H1 (cell line): ENCODE measurements around the gene PPP1R9A. TPM values are rescaled to one million over a fixed set of nuclear protein-coding genes. Genes with fewer than 3 reads are reported as not detected.

Experiments
- CEBPB ChIP-seq: IDR thresholded peaks from 2 replicates; pipeline ENCODE4 v1.6.1; 2012; ENCODE audit warnings: low read depth, low read length
- EGR1 ChIP-seq: IDR thresholded peaks from 2 replicates; pipeline ENCODE4 v1.6.1; 2011; ENCODE audit warnings: low read depth, low read length, borderline replicate concordance
- RXRA ChIP-seq: IDR thresholded peaks from 2 replicates; pipeline ENCODE4 v1.6.1; 2011; ENCODE audit warnings: low read depth, mild to moderate bottlenecking, low read length, moderate library complexity; ENCODE audit not compliant: insufficient read depth
- SIX5 ChIP-seq: IDR thresholded peaks from 2 replicates; pipeline ENCODE4 v1.6.1; 2011; ENCODE audit warnings: mild to moderate bottlenecking, low read depth, low read length
- polyA plus RNA-seq, 7 experiments: library from polyadenylated mRNA; depleted of rRNA in 3 of 7; stranded (reverse) in 5 of 7; unstranded in 2 of 7; fragments of >200 nt in 5 of 7; fragments of 200-250 nt in 2 of 7; gene quantifications; 1 replicate in 5 of 7; 2 replicates in 1 of 7; 4 replicates in 1 of 7; pipeline versions ENCODE4 v1.2.1 to v1.2.3, GENCODE V29; 2011 to 2013; ENCODE audit warnings: missing spikeins in 2 of 7, mixed read lengths in 2 of 7
- total RNA-seq: library from RNA; stranded (reverse); fragmentation: NEBNext Ultra II Directional; extraction: Animal tissue kit (Norgen Biotek cat#: 25700); gene quantifications from 2 replicates; pipeline ENCODE4 v1.2.1, GENCODE V29; 2021
- TF ChIP-seq, protein P1 (sequence below): fragments of 300-600 bp; sonication (generic); IDR thresholded peaks from 2 replicates; pipeline ENCODE4 v1.7.1; 2012; ENCODE audit warnings: low read length, moderate library complexity, mild to moderate bottlenecking, inconsistent platforms; ENCODE audit not compliant: insufficient replicate concordance
- TF ChIP-seq, protein P2 (sequence below): IDR thresholded peaks from 2 replicates; pipeline ENCODE4 v1.6.1; 2012; ENCODE audit warnings: inconsistent platforms

The PPP1R9A gene
- total and polyA plus RNA-seq, 2 of the 8 experiments (the other 6 are each of a cell fraction or from before 2014, with no cell fraction given), result 3.0 to 20.3 TPM

DNA sequence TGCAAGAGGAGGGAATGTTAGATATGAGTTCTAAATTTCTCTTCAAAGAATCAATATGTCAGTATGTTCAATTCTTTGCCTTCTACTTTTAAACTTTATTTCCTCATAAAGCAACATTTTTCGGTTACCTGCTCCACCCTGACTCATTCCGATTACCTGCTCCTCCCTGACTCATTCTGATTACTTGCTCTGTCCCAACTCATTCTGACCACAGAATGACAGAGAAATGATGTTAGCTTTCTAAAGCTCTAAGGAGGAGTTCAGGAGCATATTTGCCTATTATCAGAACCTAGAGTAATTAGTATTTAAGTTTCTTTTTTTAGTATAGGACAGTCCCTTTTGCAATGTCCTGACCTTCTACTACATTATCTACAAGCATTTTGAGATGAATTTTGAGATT lies 24.5 kb upstream of the PPP1R9A start (continued):
- TF ChIP-seq, protein P1, sequence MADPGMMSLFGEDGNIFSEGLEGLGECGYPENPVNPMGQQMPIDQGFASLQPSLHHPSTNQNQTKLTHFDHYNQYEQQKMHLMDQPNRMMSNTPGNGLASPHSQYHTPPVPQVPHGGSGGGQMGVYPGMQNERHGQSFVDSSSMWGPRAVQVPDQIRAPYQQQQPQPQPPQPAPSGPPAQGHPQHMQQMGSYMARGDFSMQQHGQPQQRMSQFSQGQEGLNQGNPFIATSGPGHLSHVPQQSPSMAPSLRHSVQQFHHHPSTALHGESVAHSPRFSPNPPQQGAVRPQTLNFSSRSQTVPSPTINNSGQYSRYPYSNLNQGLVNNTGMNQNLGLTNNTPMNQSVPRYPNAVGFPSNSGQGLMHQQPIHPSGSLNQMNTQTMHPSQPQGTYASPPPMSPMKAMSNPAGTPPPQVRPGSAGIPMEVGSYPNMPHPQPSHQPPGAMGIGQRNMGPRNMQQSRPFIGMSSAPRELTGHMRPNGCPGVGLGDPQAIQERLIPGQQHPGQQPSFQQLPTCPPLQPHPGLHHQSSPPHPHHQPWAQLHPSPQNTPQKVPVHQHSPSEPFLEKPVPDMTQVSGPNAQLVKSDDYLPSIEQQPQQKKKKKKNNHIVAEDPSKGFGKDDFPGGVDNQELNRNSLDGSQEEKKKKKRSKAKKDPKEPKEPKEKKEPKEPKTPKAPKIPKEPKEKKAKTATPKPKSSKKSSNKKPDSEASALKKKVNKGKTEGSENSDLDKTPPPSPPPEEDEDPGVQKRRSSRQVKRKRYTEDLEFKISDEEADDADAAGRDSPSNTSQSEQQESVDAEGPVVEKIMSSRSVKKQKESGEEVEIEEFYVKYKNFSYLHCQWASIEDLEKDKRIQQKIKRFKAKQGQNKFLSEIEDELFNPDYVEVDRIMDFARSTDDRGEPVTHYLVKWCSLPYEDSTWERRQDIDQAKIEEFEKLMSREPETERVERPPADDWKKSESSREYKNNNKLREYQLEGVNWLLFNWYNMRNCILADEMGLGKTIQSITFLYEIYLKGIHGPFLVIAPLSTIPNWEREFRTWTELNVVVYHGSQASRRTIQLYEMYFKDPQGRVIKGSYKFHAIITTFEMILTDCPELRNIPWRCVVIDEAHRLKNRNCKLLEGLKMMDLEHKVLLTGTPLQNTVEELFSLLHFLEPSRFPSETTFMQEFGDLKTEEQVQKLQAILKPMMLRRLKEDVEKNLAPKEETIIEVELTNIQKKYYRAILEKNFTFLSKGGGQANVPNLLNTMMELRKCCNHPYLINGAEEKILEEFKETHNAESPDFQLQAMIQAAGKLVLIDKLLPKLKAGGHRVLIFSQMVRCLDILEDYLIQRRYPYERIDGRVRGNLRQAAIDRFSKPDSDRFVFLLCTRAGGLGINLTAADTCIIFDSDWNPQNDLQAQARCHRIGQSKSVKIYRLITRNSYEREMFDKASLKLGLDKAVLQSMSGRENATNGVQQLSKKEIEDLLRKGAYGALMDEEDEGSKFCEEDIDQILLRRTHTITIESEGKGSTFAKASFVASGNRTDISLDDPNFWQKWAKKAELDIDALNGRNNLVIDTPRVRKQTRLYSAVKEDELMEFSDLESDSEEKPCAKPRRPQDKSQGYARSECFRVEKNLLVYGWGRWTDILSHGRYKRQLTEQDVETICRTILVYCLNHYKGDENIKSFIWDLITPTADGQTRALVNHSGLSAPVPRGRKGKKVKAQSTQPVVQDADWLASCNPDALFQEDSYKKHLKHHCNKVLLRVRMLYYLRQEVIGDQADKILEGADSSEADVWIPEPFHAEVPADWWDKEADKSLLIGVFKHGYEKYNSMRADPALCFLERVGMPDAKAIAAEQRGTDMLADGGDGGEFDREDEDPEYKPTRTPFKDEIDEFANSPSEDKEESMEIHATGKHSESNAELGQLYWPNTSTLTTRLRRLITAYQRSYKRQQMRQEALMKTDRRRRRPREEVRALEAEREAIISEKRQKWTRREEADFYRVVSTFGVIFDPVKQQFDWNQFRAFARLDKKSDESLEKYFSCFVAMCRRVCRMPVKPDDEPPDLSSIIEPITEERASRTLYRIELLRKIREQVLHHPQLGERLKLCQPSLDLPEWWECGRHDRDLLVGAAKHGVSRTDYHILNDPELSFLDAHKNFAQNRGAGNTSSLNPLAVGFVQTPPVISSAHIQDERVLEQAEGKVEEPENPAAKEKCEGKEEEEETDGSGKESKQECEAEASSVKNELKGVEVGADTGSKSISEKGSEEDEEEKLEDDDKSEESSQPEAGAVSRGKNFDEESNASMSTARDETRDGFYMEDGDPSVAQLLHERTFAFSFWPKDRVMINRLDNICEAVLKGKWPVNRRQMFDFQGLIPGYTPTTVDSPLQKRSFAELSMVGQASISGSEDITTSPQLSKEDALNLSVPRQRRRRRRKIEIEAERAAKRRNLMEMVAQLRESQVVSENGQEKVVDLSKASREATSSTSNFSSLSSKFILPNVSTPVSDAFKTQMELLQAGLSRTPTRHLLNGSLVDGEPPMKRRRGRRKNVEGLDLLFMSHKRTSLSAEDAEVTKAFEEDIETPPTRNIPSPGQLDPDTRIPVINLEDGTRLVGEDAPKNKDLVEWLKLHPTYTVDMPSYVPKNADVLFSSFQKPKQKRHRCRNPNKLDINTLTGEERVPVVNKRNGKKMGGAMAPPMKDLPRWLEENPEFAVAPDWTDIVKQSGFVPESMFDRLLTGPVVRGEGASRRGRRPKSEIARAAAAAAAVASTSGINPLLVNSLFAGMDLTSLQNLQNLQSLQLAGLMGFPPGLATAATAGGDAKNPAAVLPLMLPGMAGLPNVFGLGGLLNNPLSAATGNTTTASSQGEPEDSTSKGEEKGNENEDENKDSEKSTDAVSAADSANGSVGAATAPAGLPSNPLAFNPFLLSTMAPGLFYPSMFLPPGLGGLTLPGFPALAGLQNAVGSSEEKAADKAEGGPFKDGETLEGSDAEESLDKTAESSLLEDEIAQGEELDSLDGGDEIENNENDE, result no peak
- no peak for TF ChIP-seq SIX5
- TF ChIP-seq RXRA, result no peak
- TF ChIP-seq EGR1, result no peak
- no peak for TF ChIP-seq CEBPB
- TF ChIP-seq, protein P2, sequence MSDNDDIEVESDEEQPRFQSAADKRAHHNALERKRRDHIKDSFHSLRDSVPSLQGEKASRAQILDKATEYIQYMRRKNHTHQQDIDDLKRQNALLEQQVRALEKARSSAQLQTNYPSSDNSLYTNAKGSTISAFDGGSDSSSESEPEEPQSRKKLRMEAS, result no peak
- TF ChIP-seq, all 59 proteins: peak for 0
